SW 1271 (cell line): ENCODE measurements around the gene ADAMTSL3.
A peak's percentile ranks its signal among the peaks of the same experiment; 100 is the strongest.

Experiments used
- DNase-seq, 2 experiments: peaks; one replicate each; lab custom pipeline; 2025; lab: John Stamatoyannopoulos, UW

The ADAMTSL3 gene

DNA sequence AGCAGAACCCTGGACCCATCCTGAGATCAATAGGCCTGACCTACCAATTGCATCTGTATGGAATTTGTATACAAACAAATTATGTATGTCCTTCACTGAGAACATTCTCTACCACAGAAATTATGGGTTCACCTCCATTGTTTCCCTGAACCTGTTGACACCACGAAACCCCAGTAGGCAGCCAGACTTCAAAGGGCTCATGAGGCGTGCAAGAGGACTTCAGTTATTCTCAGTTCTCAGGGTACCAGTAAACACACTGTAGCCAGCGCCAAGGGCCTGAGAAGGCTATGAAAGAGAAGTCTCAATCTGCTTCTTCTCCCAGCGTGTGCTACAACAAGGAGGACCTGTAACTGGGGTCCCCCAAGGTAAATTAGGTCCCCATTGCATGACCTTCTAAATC lies 326.7 kb downstream of the ADAMTSL3 start:
- no peak for DNase-seq

DNA sequence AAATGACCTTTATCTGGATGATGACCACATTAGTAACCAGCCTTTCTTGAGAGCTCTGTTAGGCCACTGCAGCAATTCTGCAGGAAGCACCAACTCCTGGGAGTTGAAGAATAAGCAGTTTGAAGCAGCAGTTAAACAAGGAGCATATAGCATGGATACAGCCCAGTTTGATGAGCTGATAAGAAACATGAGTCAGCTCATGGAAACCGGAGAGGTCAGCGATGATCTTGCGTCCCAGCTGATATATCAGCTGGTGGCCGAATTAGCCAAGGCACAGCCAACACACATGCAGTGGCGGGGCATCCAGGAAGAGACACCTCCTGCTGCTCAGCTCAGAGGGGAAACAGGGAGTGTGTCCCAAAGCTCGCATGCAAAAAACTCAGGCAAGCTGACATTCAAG lies 328.8 kb downstream of the ADAMTSL3 start:
- DNase-seq, result no peak

DNA sequence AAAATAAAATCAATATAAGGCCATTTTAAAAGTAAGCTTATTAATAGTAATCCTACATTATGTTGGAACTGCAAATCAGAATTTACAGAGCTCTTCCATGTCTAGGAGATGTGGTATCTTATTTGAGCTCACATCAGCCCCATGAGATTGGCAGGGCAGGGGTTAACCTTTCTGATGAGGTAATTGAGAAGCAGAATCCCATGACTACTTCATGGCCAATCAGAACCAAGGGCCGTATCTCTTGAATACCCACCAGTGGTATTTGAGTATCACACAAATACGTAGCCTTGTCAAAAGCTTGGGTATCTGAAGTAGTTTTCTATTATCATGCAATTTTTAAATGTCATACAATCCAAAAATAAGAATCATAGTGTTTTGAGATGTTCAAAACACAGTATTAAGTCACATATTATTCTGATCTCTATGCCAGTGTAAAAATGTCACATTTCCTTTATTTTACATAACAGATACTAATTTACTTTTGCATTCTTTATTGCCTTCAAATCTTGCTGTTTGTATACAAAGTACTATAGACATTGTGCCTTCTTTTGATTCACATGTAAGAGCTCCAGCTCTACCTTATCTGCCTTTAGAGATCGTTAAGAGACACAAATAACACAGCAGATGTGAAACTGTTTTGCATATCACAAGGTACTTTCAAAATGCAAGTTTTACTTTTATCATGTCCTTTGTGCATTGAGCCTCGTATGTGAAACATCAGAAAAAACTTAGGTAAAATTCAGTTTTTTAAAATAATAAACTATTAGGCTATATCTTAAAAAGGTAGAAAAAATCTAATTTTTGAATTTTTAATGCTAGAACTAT lies 329.9 kb downstream of the ADAMTSL3 start:
- DNase-seq, result no peak

DNA sequence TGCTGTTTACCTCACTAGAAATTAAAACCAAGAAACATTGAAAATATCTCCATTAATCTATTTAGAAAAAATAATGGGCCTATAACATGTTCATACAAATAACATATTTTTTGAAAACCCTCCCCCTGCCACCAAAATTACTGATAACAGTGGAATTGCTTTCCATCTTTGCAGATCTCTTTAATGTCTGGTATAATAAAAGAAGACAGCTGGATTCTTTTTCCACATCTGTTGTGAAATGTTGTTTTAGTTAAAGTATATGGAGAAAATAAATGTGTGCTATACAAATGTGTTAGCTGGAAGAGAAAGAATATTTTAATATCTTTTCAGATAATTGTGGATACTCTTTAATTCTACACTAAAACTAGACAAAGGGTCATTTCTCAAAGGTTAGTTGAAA lies 330.7 kb downstream of the ADAMTSL3 start:
- no peak for DNase-seq

DNA sequence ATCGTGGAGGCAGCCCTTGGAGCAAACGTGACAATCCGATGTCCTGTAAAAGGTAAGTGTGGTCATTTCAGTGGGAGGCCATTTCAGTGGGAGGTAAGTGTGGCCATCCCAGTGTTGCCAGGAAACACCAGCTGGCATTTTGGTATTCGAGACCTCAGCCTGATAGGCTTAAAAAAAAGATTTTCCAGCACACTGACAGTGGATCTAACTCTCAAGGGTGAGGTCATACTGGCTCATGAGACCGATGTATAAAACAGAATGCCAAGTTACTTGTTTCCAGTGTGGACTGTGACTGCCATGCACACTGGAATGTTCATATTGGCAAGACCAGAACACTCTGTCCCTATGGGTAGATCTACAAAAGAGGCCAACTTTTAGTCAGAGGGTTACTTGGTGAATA lies 337.2 kb downstream of the ADAMTSL3 start:
- DNase-seq, result no peak

DNA sequence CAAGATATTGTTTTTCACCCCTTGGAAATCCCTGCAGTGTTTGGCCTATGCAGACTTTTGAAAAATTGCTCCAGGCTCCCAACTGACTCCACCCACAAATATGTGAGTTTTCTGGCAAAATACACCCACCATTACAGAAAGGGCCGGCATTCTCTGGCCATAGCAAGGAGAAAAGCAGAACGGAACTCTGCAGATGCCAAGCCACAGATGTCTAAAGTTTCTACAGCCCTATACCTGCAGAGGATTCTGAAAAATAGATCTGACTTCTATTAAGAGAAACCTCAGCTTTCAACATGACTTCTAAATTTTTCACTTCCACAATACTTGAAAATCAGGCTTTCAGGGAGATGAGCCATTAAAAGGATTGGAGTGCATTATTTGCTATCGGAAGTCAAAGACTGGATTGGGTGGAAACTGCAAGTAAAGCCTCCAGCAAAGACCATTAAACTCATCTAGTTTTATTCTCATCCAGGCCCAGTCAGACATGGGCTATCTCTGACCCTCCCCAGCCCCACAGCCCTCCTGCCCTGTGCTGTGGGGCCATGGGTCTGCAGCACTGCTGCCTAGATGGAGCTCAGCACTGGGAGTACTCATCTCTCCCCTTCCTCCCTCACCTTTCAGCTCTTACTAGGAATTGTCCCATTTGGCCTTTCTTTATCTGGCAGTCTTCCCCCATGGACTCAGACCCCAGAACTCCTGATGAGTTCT lies 338.6 kb downstream of the ADAMTSL3 start:
- DNase-seq, result no peak

- no peak for DNase-seq
These were observed 339.7 kb downstream of the ADAMTSL3 start for GRCh38 chr15:83993591-83993990.

DNA sequence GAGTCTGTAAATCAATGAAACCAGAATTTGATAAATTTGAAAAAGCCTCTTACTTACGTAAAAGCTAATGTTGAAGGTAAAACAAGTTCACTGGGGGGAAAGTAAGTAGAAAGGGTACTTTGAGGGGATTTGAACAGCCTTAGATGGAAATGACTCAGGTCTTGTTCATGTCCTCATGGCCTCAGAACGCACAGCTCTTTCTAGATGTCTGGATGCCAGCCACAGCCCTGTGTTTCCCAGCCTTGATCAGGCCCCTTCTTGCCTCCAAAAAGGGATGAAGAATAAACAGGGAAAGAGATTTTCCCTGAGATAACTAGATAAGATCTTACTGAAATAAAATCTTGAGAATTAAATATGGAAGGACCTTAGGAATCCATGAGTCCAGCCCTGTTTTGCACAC lies 344.6 kb downstream of the ADAMTSL3 start:
- no peak for DNase-seq

DNA sequence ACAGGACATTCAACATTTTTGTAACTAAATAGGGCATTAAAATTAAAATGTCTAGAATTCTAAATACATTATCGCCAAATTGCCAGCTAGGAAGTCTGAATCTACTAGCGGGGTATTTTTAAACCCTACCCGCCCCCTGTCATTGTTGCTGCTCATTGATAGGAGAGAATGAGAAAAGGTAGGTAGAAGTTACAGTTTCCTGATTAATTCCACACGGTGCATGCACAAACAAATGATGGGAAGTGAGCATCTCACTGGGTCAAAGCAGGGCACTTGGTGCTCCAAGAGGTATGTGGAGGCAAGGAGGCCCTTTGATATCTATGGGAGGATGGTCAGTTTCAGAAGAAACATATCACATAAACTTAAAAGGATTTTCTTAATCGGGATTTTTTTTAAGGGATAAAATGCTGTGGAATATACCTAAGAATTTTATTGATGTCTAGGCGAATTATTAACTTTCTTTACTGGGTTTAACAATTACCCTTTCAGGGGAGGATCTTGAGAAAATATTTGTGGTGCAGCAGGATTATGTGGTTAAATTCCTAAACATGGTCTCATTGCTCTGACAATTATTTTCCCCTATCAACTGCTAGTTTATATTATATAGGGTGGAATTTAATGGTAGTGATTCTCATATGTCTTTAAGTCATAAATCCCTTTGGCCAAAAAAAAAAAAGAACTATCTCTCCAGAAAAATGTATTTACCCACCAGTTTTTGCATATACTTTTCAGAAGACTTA lies 345.6 kb downstream of the ADAMTSL3 start:
- no peak for DNase-seq

DNA sequence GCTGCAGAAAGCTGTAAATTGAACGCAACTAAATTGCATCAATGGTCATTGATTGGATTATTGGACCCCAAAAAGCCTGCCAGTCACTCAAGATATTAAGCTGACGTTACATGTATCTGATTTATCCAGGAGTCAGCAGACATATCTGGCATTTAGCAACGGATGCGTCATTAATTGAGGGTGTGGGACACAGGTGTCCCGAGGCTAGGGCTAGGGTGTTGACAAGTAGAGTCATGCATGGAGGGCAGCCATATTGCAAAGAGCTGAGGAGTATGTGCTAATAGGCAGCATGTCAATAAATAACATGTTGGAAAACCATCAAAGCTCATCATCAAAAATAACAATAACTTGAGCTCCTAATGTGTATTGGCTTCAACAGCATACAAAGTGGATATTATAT lies 347.1 kb downstream of the ADAMTSL3 start:
- no peak for DNase-seq

DNA sequence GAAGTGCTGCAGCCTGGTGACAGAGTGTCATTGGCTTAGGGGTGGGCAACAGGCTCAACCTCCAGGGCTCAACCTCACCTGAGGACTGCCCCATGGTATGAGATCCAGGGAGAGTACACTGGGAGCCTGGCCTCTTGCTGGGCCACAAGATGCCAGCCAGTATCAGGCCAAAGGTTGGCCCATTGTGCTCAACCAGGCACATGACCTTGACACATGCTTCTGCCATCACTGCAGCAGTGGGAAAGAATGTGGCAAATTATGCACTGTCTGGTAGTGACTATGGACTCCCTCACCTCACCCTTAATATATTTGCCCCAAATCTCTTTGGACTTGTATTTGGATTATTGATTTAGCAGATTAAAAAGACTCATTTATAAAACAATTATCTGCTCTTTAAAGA lies 347.7 kb downstream of the ADAMTSL3 start:
- DNase-seq, result no peak

DNA sequence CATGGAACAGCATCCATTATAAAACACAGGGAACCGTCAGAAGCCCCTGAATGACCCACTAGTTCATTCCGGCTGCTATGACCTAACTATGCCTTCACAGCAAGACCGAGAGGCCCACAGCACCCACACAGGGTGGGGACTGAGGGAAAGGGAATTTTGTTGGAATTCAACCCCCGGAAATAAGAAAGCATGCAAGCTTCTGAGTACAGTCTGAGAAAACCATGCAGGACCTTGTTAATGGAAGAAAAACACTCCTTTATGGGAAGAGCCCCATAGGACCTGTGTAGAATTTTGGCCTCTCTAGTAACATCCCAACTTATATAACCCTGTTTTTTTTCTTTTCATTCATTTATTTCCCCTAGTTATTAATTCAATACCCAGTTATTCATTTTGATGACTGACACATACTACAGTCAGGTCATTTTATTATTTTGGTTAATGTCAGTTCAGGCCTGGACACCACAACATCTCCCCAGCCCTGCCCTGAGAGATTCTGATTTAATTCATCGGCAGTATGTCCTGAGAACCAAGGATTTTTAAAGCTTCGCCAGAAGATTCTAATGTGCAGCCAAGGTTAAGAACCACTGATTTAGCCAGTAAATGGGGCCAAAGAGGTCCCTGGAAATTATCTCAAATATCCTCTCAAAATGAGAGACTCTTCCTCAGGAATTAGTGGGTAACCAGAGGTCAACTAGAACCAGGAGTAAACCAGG lies 350.0 kb downstream of the ADAMTSL3 start:
- DNase-seq, result no peak

GRCh38 chr15:84006421-84006820 lies 352.5 kb downstream of the ADAMTSL3 start:
- no peak for DNase-seq

- DNase-seq, result no peak
These were observed 355.7 kb downstream of the ADAMTSL3 start for GRCh38 chr15:84009616-84010015.

- no peak for DNase-seq
These were observed 356.3 kb downstream of the ADAMTSL3 start for GRCh38 chr15:84010246-84010645.

GRCh38 chr15:84016371-84016770 lies 362.4 kb downstream of the ADAMTSL3 start:
- no peak for DNase-seq

DNA sequence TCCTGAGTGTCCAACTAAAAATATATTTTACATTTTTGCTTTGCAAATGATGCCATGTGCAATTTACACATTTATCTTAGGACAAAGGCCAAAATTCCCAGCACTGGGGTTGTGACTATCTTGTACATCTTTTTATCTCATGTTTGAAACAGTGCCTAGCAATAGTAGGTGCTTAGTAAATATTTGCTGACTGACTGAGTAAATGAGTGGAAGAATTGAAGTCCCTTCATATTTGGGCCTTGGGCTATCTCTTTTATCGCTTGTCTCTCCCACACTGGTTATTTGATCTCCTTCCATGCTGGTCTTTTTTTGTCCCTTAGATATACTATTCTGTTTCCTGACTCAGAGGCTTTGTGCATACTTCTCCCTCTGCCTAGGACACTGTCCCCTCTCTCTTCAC lies 368.6 kb downstream of the ADAMTSL3 start:
- DNase-seq, result no peak

- peak; percentile 7 to 31 for DNase-seq
These were observed 369.7 kb downstream of the ADAMTSL3 start for GRCh38 chr15:84023636-84024035.

DNA sequence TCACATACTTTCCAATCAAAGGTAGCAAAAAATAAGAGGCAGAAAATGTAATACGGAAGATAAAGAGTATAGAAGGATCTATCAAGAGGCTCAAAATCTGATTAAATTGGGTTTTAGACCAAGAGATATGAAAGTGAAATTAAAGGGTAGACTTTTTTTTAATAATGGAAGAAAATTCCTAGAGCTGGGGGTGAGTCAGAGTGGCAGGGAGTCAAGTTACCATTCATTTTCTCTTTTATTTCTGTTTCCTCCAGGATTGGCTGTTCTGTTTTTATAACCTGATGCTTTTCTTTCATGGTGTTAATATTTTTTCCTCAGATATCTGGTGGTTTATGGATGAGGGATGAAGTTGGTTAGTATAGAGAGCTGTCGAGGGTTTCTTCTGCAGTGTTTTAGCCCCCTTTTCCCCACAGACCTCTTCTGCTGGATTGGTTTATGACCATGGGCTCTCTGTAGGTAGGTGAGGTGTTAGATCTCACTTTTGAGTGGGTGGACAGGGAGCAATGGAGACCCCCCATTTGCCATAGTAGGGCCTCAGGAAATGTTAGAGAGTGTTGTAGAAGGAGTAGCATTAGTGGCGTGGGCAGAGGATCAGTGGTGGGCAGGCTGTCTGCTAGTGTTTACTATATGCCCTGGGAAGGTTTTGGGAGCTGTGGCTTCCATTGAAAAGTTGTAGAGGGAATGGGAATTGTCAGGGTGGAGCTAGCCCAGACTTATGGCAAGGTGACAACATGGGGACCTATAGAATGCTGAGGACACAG lies 380.1 kb downstream of the ADAMTSL3 start:
- peak in 1 of 2 experiments; percentile 12 for DNase-seq

- DNase-seq, result peak in 1 of 2 experiments; percentile 24
These were observed 380.9 kb downstream of the ADAMTSL3 start for GRCh38 chr15:84034578-84035398.

DNA sequence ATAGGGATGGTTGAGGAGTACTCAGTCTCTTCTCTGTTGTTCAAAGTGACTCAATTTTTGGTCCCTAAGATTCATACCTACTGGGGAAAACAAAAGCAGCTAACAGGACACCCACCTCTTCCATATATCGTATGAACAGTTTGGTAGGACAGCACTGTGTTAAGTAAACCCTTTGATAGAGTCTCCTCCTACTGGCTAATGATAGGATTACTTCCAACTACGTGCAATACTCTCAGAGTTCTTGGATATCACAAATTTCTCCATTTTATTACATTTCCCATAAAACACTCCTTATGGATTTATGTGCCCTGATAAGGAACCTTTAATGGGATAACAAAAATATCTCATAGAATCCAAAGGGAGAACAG lies 381.5 kb downstream of the ADAMTSL3 start:
- peak in 1 of 2 experiments; percentile 49 for DNase-seq
